Activated CD4-positive, alpha-beta T cell treated with anti-CD3 and anti-CD28 coated beads for 1 hour (primary cell): ENCODE measurements around the gene UBAC1.
"Not testable (repeated sequence)": the region's sequence is repeated elsewhere in the genome, so short reads cannot be mapped to it uniquely, and the experiment has no call there.

Experiments used
- DNase-seq: peaks from one replicate; pipeline ENCODE4 v3.0.0-alpha.2; 2020

UBAC1 gene

GRCh38 chr9:135976531-135976930, 15.4 kb upstream of the UBAC1 start:
- DNase-seq = no peak

- DNase-seq = no peak
These were observed 14.7 kb upstream of the UBAC1 start for GRCh38 chr9:135975834-135976233.

GRCh38 chr9:135974220-135974573, 13.0 kb upstream of the UBAC1 start:
- no peak for DNase-seq

- DNase-seq = no peak
These were observed 12.4 kb upstream of the UBAC1 start for GRCh38 chr9:135973277-135974219.

GRCh38 chr9:135971892-135972291, 10.7 kb upstream of the UBAC1 start:
- DNase-seq = peak; percentile 22

- DNase-seq = no peak
These were observed 10.1 kb upstream of the UBAC1 start for GRCh38 chr9:135971111-135971766.

- no peak for DNase-seq
These were observed 9.1 kb upstream of the UBAC1 start for GRCh38 chr9:135970128-135970815.

- no peak for DNase-seq
These were observed 8.0 kb upstream of the UBAC1 start for GRCh38 chr9:135969064-135969683.

GRCh38 chr9:135968601-135969000, 7.4 kb upstream of the UBAC1 start:
- DNase-seq = no peak

GRCh38 chr9:135968083-135968476, 6.9 kb upstream of the UBAC1 start:
- no peak for DNase-seq

- not testable (repeated sequence) for DNase-seq
These were observed 5.7 kb upstream of the UBAC1 start for GRCh38 chr9:135966916-135967260.

- no peak for DNase-seq
These were observed 4.1 kb upstream of the UBAC1 start for GRCh38 chr9:135965124-135965756.

GRCh38 chr9:135963938-135964337, 2.8 kb upstream of the UBAC1 start:
- DNase-seq = no peak

- no peak for DNase-seq
These were observed 2.2 kb upstream of the UBAC1 start for GRCh38 chr9:135963338-135963737.

GRCh38 chr9:135962696-135963307, 1.6 kb upstream of the UBAC1 start:
- DNase-seq = no peak

GRCh38 chr9:135961811-135962695, 880 bp upstream of the UBAC1 start:
- no peak for DNase-seq

GRCh38 chr9:135960411-135961276, 529 bp downstream of the UBAC1 start:
- no peak for DNase-seq

GRCh38 chr9:135959814-135960213, 1.4 kb downstream of the UBAC1 start:
- no peak for DNase-seq

GRCh38 chr9:135958485-135958884, 2.7 kb downstream of the UBAC1 start:
- DNase-seq = no peak

- no peak for DNase-seq
These were observed 3.7 kb downstream of the UBAC1 start for GRCh38 chr9:135957431-135957830.
